T-helper 2 cell treated with Interferon-gamma antibody and Interleukin-4, amounts not matched to agents 100 ng/mL and 5 ng/mL, for 36 hours (primary cell): Measurements from ENCODE around the gene PROM1. TPM values are rescaled to one million over a fixed set of nuclear protein-coding genes. Genes with fewer than 3 reads are reported as not detected.

Experiments used
- intact Hi-C: fragments of 100-400 bp; cut with micrococcal nuclease; formaldehyde crosslinking; loops from one replicate; pipeline ENCODE4 v1.15.1; 2023
- total RNA-seq: library from RNA; stranded (reverse); gene quantifications from 2 replicates; pipeline ENCODE4 v1.2.3, GENCODE V29; 2022

The PROM1 gene
- total RNA-seq, 1 donor from 2014 or later = not detected

DNA sequence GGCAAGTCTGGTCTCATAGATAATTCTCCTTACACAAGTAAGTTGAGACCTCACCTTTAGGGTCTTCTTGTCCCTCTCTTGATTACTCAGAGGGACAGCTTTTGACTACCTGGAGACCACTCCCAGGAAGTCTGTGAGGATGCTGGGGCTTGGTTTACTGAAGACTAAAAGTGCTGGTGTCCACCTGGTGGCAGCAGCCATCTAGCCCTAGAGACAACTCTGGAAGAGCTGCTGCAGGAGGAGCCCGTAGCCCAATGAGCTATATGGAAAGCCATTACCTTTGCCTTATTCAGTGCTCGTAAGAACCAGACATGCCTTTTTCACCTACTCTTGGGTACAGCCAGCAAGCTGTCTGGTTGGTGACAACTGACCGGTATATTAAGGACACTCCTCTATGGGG is 128.2 kb downstream of the PROM1 start:
- intact Hi-C loops = loop anchor here (1.0 to 10.0 kb wide), 8 partner anchors 73 to 724 kb away; no protein-coding TSS in a partner anchor

DNA sequence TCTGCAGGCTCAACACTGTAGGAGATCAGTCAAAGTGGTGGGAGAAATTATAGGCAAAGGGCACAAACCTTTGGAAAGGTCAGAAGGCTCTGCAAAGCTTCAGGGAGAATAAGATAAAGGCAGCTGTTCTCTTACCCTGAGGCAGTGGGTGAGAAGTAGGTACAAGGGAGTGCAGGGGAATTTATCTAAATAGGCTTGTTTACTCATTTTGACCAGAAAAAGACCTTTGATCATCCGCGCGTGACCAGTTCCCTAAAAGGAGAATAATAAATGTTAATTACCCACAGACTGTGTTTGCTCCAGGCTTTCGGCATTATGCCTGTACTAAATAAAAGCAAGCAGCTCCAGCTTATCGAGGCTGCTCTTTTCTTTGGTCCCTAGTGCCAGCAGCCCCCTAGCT is 130.2 kb downstream of the PROM1 start:
- intact Hi-C loops = loop anchor here (10.0 kb wide), 1 partner anchor 549 kb away; no protein-coding TSS in a partner anchor

DNA sequence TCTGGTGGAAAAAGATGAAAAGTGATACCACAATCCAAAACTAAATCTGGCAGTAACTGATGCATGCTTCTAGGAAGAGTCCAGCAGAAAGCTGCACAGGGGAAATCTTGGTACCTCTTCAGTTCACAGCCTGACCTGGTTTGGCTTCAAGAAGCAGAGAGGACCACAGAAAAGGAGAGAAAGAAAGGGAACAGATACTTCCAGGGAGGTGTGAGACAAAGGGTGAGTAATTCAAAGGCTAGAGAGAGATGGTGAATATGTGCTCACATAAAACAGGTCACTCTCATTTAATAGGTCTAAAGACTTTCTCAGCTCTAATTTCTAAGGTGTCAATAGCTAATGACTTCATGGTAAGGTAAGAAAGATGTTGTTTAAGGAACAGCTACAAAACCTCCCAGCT is 132.0 kb downstream of the PROM1 start:
- intact Hi-C loops = loop anchor here (10.0 kb wide), 1 partner anchor 547 kb away; no protein-coding TSS in a partner anchor

DNA sequence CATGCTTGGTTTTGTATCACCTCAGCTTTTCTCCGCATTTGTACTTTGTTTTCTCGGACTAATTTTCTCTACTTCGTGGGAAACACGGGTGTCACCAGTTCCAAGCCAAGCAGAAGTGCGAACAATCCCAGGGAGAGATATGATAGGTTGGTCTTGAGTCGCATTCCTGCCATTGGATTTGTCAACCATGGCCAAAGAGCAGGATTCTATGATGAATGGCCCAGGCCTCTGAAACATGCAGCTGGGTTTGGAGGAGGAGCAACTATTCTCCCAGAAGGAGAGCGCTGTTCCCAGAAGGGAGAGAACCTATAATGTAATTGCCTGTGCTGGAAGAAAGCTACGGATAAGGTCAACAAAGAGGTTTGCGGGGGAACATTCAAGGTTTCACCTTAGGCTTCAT is 135.0 kb downstream of the PROM1 start:
- intact Hi-C loops = no loop called here

DNA sequence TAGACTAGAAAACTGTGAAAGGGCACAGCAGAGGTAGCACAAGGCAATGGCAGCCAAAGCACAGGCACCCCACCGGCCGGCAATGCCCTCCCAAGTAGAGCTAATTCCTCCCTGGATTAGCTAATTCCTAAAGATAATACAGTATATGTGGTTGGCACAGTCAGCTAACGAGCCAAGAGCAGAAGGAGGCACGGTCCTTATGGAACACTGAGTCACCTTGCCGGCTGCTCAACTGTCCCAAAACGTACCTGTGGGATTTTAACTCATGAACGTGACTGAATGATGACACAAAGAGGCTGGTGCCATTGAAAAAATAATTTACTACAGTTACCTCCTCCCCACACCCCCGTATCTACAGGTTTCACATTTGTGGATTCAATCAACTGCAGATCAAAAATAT is 136.1 kb downstream of the PROM1 start:
- intact Hi-C loops = no loop called here

DNA sequence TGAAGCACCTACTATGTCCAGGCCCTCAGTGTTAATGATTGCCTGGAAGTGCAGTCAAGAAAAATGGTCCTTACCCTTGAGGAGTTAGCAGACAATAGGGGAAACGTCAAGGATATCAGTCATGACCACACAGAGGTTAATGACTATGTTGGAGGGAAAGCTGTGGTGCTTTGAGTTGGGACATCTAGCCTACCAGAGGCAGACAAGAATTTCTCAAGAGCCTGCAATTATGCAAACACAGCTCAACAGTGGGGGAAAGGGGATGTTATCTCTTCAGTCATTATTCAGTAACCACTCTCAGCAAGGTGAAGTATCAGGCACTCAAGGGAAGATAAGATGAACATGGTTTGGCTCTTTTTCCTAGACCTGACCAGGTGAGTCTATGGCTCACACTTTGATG is 138.3 kb downstream of the PROM1 start:
- intact Hi-C loops = no loop called here

DNA sequence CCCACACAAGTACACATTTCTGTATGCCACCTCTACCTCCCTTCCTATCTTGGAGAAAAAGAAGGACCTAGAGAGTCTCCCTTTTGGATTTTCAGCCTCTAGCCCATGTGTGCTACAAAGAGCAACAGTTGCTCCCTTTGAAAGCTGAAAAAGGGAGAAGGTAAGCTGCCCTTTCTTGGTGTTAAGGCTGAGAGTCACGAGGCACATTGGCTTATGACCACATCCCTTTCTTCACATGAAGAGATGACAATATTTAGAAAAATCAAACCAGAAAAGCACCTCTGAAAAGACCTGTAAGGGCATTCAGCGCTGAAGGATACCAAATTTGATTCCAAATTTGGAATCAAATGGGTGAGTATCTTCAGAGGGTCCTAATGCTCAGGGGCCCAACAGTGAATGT is 138.9 kb downstream of the PROM1 start:
- intact Hi-C loops = no loop called here

DNA sequence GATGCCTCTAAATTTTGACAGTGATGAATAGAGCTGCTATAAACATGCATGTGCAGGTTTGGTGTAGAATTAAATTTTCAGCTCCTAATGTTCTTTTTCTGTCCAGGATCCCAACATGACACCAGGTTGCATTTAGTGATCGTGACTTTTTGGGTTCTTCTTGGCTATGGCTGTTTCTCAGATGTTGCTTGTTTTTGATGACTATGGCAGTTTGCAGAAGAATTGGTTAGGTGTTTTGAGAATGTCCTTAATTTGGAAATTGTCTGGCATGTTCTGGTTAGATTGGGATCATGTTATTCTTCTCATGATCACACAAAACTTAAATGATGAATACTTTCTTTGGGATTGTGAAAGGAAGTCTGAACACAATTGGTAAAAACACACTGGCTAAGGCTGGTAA is 141.5 kb downstream of the PROM1 start:
- intact Hi-C loops = no loop called here

DNA sequence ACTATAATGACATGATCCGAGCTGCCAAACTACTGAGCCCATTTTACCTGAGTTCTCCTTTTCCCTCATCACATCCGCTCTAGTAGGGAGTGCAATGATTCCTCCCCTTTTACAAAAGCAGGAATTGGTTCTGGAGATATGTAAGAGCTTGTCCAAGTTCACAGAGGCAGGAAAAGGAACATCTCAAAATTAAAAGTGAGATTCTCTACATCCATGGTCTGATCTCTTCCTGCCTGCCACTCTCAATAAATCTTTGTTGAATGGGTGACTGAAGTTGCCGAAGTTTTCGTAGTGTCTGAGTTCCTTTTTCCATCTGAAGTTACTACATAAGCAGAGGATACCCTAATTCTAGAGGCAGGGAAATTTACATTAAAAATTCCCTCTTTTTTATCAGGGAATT is 145.2 kb downstream of the PROM1 start, which contains the start of gene FGFBP1:
FGFBP1 (minus strand) TSS at position 101 of the 400 bp plus-strand sequence. CDS start 2,108 bp downstream, outside the sequence.
- intact Hi-C loops = no loop called here

DNA sequence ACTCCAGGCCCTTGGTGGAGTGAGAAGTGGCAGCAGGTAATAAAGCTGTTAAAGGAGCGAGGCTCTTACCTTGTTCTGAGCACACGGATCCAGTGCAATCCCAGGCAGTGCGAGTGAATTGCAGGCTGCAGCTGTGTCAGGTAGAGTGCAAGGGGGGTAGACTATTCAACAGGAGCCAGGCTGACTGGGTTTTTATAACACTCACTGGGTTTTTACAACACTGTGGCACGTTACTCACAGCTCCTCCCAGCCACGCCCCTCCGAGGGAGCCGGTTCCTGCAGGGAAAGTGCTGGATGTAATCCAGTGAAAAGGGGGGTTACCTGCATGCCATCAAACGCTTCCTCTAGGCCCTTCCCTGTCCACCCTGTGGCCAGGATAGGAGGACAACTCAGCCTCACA is 145.6 kb downstream of the PROM1 start:
- intact Hi-C loops = no loop called here

DNA sequence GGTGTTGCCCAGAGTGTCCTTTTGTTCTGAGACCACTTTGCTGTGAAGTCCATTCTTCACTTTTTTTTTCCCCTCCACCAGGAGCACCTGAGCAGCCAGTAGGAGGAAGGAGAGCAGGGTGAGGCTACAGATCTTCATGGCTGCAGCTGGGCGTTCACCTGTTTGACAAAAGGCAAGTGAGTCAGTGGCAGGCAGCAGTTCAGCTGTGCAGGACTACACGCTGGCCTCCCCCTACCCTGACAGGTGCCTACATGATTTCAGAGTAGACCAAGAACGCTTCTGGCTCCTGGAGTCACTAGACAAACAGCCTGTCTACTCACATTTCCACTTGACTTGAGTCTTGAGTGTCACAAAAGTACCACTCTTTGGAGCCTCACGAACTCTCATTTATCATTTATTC is 147.3 kb downstream of the PROM1 start:
- intact Hi-C loops = no loop called here

DNA sequence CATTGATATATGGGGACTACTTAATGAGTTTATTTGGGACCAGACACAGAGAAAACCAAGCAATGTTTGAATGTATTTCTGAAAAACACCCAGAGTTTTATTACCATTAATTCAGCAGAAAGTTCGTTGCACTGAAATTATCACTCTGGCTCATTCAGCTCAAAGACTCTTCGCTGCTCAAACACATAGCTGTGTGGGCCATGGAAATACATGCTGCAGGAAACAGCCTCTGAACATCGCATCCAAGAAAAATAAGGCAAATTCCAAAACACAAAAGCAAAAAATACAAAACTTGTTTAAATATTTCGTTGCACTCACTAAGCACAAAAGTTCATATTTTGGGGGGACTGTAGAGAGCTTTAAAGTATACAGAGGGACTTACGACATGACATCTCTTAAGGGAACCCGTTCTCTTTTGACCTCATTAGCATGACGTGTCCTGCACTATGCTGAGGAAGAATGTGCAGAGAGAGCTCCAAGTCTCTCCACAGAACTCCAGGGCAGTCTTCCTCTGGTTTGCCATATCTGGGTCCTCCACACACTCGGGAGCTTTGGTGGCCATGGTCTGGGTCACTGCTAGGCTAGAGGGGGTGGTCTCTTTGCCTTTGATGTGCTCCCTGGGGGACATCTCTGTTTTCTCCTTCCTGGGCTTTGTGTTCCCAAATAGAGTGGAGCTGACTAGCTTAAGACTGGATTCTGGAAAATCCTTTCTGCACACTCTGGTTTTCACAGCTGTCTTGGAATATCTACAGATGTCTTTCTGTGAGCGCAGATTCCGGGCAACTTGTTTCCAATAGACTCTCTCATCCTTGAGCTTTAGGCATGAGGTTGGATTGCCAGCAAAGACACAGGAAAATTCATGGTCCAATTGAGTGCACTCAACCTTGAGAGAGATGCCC is 148.1 kb downstream of the PROM1 start:
- intact Hi-C loops = no loop called here

DNA sequence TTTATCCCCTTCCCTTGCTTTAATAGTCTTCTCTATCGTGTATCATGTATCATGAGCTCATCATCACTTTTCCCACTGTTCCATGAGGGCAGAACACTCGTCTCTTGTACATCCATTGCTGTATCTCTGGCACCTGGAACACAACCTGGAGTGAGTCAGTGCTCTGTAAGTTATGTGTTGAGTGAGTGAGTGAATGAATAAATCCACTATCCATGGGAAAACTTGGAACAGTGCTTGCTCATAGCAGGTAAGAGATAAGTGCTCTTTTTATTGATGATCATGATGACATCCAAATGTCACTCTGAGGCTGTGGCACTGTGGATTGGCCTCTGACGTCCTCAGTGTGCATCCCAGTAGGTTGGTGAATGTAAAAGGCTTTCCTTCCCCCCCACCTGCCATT is 149.6 kb downstream of the PROM1 start:
- intact Hi-C loops = no loop called here

DNA sequence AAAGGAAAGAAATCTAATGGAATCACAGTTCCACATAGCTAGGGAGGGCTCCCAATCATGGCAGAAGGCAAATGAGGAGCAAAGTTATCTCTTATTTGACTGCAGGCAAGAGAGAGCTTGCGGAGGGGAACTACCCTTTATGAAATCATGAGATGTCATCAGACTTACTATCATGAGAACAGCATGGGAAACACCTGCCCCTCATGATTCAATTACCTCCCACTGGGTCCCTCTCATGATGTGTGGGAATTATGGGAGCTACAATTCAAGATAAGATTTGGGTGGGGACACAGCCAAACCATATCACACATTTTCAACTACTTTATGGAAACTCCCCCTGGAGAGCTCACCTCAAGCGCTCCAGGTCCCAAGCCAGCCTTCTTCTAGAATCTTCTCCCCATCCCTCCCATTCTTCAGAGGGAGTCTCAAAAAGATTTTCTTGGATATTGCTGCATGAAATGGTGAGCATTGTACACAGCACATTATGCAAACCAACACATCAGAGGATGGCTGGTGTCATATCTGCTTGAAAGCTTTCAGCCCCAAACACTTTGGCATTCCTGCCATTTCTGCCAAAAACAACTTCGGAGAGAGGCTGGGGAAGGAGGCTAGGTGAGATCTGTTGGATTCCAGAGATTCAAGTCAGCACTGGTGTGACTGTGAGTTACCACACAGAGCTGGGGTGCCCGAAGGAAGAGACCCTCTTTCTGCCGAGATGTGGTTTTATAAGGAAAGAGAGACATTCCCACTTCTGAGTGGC is 152.2 kb downstream of the PROM1 start:
- intact Hi-C loops = no loop called here

DNA sequence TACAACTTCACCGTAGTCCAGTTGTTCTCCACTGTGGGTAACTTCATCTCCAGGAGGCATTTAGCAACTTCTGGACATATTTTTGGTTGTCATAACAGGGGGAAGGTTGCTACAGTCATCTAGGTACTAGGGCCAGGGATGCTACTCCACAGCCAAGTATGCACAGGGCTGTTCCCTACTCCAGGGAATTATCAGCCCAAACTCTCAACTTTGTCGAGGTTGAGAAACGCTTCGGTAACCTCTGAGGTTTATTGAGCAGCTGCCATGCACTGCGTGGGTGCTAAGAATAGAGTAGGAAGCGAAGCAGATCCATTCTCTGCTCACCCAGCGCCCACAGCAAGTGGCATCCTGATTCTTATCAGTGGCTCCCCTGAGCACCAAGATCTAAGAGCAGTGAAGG is 153.5 kb downstream of the PROM1 start:
- intact Hi-C loops = no loop called here

DNA sequence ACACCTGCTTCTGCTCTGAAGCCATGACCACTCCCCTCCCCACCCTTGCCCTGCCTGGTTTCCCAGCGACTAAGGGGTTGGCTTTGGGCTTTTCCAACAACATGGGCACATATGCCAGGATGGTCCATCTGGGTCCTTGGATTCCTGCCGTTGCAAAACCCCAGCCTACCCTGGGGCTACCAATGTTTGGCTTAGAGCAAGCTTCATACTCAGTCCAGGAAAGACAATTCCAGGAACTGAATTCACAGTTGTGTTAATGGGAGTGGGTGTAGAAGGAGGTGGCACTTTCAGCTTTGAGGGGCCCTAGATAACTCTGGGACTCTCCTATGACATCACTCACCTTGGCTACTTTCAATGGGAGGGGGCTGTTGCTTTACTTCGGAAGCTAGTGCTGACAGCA is 154.3 kb downstream of the PROM1 start:
- intact Hi-C loops = no loop called here

DNA sequence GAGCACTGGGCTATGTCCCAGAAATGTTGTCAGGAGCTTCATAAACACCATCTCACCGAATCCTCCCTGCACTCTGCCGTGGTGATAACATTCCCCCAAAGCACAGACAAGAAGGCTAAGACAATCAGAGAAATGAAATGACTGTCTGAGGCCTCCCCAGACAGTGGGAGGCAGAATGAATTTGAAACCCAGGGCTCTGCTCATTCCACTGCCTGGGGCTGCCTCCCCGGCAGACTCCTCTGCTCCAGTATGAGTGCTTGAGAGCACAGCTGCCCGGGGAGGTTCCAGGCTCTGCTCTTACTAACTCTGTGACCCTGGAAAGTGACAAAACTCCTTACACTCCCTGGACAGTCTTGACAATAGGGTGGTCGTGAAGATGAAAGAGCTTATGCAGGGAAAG is 154.9 kb downstream of the PROM1 start:
- intact Hi-C loops = no loop called here

DNA sequence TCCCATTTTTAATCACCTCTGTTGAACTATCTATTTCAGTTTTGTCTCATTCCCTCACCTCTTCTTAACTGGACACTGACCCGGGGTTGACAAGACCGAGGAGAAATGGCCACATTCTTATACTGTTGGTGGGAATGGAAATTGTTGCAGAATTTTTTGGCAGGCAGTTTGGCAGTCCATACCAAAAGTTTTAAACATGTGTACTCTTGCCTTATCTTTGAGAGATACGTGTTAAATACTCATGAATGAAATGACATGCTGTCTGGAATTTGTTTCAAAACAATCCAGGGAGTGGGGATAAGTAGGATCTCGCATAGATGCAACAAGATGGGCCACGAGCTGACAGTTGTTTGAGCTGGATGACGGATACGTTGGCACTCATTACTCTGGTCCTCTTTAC is 157.3 kb downstream of the PROM1 start:
- intact Hi-C loops = no loop called here

DNA sequence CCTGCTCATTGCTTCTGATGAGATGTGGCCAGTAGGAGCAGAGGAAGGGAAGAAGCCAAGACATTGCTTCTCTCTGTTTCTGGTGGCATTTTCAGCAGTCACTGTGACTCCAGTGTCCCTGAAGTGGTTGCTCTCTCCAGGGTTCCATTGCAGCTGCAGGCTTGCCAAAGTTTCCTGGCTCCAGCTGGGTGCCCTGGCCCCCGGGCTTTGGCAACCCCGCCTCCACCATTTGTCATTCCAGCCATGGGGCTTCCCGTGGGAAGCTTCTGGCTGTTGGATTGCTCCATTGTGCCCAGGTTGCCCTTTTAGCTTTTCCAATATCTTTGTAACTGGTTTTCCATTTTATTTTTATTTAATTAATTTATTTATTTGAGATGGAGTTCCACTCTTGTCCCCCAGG is 158.0 kb downstream of the PROM1 start:
- intact Hi-C loops = no loop called here

DNA sequence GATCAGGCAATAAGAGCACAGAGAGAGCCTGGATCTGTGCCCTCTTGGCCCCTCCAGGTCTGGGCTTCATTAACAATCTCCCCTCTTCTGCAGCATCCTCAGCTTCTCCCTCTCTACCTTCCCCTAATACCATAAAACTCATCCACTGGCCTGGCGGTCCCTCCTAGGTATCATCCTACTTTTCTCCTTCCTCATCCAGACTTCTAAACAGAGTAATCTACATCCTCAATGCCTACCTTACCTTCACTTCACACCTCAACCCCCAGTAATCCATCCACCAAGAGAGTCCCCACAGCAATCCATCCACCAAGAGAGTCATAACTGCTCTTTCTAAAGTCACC is 162.3 kb downstream of the PROM1 start:
- intact Hi-C loops = no loop called here

DNA sequence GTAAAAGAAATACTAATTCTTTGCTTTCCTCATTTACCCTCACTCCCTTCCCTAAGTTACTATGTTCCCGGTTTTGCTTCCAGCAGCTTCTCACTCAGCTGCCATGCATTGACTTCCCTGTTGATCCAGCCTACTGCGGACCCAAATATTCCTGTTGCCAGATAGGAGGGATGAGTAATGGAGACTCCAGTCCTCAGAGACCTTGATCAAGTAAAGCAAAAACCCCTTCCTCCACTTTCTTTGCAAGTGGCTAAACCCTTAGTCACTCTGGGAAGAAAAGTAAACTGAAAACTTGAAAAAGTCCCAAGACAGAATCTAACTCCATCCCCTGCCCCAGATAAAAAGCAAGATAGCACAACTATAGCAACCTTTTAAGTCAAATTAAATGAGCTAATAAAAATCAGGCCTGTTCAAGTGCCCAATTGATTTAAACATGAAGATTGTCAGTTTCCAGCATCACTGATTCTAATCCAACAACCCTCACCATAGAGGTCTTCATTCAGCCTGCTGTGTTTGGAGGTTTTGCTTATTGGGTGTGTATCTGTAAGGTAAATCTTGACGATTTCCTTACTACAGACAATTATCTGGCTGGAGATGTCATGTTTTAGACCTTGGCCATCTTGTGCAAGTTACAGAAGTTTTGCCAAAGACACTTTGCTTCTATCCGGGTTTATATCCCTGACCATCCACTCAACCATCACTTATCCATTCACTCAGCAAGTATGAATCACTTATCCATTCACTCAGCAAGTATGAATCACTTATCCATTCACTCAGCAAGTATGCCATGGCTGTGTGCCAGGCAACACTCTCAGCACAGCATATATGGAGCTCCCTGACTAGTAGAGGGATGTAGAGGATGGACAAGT is 162.9 kb downstream of the PROM1 start:
- intact Hi-C loops = no loop called here
